Measurements from ENCODE around the gene PDE3A.
"Not testable (repeated sequence)": the region's sequence is repeated elsewhere in the genome, so short reads cannot be mapped to it uniquely, and the experiment has no call there.

PDE3A gene

DNA sequence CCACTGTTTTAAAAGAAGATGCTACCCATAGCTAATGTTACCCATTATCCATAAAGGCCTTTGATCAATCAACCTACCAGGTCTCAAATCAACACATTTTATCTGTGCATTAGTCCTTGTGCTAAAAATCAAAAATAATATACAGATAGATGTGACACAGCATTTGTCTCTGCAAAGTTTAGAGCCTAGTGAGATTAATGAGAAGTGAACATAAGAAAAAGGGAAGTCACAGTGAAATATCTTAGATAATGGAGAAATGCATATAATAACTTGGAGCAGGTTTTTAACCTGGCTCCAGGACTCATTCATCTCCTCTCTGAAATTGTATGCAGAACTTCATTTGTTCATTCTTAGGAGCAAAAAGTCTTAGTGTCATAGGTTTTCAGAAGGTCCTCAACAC, 7.2 kb downstream of the PDE3A start:
- DNase-seq: no peak

DNA sequence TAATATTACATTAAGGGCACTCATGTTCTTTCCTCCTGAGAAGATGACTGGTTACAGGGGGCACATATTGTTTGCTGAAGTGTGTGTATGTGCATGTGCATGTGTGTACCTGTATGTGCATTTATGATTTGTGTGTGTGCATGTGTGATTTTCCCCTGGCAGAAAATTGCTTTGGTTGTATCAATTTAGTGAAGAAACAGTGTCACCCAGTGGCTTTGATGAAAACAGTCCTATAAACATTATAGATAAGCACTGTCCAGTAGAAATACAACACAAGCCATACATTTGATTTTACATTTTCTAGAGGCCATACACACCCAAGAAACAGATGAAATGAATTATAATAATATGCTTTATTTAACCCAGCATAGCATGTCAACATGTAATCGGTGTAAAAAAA, 8.6 kb downstream of the PDE3A start:
- DNase-seq: no peak

DNA sequence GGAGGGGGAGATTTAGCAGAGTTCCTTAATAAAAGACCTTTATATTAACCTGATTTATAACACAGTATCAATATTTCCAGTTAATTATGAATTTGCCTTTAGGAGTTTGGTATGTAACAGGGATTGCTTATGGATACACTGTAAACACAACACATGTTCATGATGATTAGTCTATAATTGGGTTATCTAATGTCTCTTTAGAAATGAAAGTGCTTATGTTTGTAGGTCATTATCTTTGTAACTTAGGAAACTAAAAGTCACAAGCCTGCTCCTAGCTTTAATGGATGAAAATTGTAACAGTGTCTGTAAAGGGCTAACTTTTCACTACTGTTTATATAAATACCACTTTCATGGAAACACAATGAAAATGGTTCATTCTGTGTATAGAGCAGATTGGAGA, 9.4 kb downstream of the PDE3A start:
- no peak for DNase-seq

DNA sequence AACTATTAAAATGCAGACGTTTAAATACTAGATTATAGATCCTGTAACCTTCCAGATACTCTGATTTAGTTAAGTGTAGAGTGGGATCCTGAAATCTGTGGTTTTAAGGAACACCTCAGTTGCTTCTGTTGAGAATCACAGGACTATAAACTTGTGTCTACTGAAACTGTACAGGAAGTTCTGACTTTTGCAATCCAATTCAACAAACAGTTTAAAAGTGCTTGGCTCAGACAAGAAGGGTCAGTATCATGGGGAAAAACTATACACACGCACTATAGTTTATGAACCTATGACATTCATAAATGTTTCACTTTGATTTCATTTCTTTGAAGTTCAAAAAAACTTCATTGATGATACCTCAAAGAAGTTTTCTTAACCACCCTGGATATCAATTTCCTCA, 13.8 kb downstream of the PDE3A start:
- DNase-seq: no peak

DNA sequence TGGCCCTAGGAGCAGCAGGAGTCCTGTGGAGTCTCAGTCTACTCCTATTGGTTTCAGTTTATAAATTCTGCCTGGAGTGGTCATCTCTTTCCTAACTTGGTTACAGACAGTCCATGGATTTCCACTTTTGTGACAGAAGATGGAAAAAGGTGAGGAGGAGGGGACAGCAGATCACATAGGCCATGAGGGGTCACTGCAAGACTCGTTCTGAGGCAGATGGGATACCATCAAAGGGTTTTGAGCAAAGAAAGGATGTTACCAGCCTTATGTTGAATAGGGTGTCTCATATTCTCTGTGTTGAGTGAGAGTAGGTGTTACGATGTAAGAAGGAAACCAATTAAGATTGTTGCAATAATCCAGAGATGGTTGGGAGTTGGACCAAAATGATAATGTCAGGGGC, 15.3 kb downstream of the PDE3A start:
- DNase-seq: no peak

DNA sequence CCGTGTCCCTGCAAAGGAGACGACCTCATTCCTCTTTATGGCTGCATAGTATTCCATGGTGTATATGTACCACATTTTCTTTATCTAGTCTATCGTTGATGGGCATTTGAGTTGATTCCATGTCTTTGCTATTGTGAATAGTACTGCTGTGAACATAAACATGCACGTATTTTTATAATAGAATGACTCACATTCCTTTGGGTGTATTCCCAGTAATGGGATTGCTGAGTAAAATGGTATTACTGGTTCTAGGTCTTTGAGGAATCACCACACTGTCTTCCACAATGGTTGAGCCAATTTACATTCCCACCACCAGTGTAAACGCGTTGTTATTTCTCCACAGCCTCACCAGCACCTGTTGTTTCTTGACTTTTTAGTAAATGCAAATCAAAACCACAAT, 16.5 kb downstream of the PDE3A start:
- DNase-seq: not testable (repeated sequence)

DNA sequence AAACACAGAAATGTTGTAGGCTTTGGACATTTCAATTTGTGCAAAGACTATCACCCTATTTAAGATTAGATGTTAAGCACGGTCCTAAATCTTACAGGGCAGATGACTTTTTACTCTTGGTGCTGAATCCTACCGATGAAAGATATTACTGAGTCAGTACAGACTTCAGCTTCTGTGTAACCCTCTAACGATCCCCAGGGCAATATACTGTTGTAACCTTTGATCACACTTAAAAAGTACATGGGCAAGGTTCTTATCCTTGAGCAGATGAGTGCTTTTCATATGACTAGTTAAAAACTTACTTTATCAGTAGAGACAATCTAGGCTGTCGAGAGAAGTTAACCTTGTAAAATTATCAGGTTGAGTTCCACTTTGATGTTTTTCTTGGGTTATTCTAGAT, 22.5 kb downstream of the PDE3A start:
- DNase-seq: no peak

DNA sequence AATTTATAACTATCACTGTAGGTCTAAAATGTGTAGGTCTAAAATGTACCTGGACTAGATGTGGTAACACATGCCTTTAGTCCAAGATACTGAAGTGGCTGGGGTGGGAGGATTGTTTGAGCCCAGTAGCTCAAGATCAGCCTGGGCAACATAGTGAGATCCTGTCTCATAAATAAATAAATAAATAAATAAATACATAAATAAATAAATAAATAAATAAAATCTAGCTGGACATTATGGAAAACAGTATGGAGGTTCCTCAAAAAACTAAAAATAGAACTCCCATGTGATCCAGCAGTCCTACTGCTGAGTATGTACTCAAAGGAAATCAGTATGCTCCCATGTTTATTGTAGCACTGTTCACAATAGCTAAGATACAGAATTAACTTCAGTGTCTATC, 24.0 kb downstream of the PDE3A start:
- DNase-seq: no peak

DNA sequence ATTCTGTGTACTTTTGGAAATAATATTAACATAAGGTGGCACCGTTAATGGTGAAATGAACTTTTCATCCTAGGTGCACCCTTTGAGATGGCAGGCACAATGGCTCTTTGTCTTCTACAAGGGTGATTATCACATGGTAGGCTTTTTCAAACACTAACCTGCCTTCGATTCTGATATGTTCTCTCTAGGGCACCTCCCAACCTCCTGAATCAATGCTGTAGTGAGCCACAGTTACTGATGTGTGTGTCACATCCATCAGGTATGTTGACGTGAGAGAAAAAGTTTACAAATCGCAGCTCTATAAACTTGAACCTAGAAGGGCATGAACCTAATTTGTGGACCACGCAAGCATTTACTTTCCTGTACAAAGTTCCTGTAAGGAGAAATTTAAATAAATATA, 25.4 kb downstream of the PDE3A start:
- DNase-seq: no peak

DNA sequence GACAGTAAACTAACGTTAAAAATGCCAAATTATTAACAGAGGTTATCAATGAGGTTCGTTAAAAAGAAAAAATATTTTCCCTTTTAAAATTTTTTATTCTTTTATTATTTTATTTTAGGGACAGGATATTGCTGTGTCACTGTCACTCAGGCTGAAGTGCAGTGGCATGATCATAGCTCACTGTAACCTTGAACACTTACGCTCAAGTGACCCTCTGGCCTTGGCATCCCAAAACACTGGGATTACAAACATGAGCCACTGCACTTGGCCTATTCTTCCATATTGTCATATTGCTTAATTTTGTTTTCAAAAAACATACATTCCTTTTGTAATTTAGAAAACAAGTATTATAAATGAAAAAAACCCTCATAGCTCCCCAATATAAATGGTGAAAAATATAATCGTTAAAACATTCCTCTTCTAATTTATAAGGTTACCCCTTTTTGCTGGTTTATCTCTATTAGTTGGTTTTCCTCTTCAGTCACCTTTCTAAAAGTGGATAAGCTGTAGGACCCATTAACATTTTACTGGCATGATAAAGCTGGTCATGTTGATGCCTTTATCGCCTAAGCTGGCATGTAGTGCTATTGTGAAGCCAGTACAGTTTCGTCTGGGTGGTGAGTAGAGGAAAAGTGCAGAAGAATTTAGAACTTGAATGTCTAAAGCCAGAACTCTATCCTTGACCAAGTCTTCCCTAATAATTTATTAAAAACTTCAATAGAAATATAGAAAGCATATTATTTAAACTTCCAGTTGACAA, 27.6 kb downstream of the PDE3A start:
- no peak for DNase-seq

DNA sequence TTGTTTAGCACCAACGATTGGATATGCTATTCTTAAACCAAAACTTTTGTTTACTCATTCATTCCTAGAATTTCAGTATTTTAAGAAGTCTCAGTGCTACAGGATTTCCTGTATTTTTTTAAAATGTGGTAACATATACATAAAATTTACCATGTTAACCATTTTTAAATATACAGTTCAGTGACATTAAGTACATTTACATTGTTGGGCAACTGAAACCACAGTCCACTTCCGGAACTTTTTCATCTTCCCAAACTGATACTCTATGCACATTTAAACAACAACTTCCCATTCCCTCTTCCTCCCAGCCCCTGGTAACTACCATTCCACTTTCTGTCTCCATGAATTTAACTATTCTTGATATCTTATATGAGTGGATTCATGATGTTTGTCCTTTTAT, 30.3 kb downstream of the PDE3A start:
- no peak for DNase-seq

DNA sequence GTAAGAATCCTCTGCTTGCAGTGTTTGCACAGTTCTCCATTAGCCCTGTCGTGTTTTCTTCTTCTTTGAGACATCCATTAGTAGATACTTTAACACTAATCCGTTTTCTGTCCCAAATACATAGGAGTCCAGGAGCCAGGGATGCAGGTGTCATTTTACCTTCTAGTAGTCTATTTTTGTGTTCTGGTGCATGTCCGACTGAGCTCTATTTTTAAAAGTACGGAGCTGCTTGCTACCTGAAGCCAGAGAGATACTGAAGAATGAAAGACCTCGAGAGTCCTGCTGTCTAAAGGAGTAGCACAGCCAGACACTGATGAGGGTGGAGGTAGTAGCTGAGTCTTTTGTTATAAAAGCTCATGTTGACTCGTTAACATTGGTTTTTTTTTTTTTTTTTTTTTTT, 31.7 kb downstream of the PDE3A start:
- no peak for DNase-seq

DNA sequence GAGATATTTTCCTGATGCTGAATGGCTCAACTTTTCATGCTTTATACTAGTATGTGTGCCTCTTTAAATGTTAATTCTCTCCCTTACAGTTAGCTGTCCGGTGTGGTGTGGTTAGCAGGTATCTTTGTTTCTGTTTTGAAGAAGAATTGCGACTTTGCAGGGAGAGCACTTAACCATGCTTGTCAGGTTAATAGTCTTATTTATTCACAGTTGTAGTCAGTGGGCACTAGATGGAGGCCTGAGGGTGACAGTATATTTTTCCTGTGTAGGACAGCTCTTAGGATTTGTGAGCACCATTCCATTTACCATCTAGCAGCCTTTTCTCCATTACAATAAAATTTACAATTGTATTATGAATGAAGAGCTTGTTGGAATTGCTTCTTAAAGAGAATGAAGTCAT, 34.9 kb downstream of the PDE3A start:
- no peak for DNase-seq

DNA sequence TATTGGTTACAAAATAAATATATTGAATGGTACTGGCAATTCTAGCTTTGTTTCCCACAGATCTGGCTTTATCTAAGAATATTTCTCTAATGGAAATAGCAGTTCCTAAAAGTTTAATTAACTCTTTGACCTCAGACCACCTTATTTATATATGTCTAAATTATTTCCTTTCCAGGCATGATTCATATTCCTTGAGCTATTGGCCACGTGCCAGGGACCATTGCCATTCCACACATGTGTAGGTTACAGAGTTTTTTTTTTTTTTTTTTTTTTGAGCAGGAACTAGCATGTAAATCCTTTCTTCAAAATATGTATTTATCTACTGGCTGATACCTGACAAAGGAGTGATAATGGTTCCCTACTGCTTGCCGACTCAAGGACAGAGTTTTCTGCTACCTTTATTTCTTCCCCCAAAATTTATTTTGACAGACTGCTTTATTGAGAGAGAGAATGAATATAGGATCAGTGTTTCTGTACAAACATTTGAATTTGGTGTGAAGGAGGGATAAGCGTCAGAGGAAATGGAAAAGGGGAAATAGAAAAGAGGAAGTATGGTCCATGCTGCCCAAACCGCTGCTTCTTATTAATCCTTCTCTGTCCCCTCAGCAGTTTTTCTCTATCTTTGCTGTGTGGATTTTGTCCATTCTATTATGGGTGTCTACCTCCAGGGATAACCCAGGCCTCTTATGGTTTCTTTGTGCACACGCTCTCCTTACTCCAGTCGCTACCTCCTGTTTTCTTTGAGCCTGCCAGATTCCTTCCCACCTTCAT, 36.4 kb downstream of the PDE3A start:
- no peak for DNase-seq

DNA sequence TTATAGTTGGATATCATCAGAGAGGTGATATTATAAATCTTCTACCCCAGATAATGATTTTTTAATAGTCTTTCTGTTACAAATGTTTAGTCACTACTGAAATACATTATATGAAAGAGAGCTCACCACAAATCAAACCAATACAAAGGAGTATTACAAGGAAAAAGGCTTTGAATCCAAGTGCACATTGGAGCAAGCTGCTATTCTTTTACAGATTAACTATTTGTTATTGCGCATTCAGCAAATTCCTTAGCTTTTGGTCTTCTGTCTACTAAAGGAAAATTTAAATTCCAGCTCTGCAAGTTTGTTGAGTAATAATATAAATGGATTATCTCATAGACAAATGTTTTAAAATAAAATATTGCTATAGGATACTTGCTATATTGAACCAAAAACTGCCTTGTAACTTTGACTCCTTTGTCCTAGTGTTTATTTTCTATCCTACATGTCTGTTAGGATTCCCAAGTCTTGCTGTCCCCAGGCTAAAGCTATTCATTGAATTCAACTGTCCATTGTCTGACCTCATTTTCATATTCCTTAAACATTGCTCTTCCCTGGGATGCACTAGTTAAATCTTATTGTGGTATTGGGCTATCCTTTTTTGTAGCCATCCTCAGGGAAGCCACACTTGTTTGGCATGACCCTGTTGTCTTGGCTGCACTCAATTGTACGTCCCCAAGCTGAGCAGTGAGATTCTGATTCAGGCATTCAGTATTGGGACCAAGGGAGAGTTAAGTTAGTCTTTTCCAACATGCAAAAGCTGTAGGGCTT, 41.5 kb downstream of the PDE3A start:
- no peak for DNase-seq

DNA sequence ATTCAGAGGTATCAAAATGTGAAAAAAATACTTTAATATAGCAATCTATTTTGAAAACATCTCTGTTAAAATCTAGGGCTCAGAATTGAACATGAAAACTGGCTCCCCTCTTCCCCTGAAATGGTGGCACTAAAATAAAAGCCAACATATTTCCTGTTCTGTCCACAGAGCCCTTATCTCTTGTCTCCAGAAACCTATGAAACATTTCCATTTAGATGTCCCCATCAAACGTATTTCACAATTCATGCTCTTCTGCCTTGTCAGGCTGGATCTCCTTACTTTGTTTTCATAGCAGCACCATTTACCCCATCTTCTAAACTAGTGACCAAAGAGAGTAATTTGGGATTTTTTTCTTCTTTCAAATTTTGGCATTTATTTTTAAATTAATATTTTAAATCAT, 42.4 kb downstream of the PDE3A start:
- no peak for DNase-seq

DNA sequence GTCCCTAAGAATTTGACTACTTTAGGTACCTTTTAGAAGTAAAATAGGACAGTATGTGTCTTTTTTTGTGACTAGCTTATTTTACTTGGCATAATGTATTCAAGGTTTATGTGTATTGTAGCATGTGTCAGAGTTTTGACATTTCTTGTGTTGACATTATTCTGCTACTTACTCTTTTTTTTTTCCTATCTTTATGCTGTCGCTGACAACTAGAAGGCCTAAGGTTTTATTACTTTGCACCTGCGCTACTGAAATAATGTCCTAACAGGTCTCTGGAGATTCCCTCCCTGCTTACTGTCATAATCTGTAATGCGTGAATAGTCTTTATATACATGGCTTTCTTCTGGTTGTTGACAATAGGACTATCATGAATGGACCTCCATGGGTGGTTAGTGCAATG, 43.0 kb downstream of the PDE3A start:
- no peak for DNase-seq

DNA sequence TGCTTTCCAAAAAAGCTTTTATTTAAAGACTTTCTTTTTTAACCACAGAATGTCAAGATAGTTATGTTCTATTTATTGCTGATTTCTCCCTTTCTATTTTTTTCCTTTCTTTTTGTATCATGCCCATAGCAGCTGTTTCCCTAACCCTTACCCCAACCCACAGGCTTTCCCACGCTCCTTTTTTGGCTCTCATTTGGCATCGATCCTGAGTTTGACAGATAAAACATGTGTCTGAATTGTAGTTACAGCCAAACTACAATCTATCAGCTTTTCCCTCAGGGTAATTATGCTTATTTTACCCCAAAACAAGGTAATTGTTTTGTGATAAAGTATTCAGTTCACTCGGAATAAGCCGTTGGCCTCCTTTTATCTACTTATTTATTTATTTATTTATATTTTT, 46.7 kb downstream of the PDE3A start:
- no peak for DNase-seq

DNA sequence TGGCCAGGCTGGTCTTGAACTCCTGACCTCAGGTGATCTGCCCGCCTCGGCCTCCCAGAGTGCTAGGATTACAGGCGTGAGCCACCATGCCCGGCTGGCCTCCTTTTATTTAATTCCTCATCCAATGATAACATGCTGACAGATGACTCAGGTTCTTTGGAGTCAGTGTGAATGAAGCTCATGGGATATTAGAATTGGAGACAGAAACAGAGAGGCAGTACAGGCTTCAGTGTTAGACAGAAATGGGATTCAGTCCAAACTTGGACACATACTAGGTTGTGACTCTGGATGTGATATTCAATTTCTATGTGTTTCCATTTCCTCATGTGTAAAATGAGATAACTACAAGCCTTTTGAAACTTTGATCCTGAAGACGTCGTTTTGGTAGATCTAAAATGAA, 47.3 kb downstream of the PDE3A start:
- DNase-seq: no peak

DNA sequence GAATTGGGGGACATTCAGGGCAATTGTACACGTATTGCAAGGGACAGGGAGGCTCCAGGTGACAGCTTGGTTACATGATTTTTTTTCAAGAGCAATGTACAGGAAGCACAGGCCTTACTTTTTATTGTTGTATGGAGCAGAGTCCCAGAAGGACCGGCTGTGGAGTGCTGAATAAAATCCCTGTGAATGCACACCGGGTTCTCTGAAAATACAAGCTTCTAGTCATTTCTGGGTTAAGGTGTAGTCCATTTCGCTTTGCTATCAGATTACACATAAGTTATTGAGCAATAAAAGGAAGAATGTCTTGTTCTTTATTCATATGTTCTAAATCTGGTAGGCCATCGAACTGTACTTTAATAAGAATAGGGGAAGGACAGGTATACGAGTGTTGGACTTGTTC, 52.2 kb downstream of the PDE3A start:
- no peak for DNase-seq

DNA sequence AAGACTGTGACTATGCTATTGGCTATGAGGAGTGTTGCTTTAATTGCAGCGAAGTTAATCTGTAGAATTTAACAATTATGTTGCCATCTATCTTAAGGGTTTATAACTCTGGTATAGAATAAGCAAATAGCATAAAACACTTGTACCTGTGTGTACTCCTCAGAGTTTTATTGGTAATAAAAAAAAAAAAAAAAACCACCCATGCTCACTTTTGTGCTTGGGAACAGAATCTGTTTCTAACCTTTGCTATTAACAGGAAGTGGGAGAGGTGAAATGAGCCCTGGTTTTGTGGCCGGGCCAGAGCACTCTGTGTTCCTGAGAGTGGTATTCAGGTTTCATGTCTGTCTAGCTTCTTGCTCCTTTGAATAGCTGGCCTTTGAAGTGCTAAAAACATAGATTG, 53.1 kb downstream of the PDE3A start:
- no peak for DNase-seq

DNA sequence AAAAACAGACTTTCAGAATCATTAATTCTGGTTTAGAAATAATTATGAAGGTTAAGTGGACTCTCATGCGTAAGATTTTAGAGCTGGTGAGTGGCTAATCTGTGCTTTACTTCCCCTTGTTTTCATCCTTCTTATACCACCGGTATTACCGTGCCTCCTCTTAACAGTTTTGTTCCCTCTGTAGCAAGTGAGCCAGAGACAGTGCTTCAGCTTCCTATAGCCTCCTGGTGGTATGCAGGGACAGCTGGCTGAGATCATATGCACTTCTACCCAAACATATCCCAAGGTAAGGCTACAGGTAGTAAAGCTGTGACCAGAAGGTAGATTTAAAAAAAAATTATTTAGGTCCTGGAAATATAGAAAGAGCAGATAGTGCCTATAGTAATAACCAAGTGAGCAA, 55.2 kb downstream of the PDE3A start:
- DNase-seq: no peak

DNA sequence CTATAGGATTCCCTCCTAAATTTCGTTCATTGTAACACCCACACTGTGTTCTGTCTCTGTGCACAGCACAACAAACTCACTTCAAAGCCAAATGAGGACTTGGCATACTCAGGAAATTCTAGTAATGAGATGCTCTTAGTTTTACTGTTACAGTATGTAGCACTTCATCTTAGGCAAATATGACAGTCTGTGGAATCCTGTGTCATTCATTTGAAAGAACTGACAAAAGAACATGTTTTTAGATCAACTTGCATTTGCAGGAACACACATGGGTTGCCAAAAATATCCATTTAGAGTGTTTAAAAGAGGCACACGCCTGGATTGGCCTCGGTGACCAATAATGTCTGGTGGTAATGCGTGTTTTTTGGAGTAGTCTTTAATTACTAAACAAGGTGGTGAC, 56.5 kb downstream of the PDE3A start:
- DNase-seq: no peak

DNA sequence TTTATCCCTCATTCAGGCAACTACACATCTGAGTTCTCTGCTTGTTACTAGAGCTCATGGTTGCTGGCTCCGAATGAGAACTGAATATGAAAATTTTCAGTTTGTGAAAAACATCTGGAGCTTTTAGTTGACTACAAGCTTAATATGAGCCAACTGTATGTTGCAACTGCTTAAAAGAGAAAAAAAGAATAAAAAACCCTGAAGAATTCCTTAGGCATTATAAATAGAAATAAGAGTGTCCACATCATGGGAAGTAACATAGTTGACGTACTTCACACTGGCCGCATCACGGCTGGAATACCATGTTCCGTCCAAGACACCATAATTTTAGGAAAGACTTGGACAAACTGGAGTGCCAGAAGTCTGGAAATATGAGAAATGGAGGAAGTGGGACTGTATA, 57.9 kb downstream of the PDE3A start:
- DNase-seq: no peak
